Measurements from ENCODE around the gene LENG8. TPM values are rescaled to one million over a fixed set of nuclear protein-coding genes. Genes with fewer than 3 reads are reported as not detected.
"Not testable (repeated sequence)": the region's sequence is repeated elsewhere in the genome, so short reads cannot be mapped to it uniquely, and the experiment has no call there.

LENG8 gene
- total RNA-seq, 3 donors from 2014 or later (not counting 1 experiment from before 2014, with no cell fraction given): 479 to 563 (median 507) TPM

DNA sequence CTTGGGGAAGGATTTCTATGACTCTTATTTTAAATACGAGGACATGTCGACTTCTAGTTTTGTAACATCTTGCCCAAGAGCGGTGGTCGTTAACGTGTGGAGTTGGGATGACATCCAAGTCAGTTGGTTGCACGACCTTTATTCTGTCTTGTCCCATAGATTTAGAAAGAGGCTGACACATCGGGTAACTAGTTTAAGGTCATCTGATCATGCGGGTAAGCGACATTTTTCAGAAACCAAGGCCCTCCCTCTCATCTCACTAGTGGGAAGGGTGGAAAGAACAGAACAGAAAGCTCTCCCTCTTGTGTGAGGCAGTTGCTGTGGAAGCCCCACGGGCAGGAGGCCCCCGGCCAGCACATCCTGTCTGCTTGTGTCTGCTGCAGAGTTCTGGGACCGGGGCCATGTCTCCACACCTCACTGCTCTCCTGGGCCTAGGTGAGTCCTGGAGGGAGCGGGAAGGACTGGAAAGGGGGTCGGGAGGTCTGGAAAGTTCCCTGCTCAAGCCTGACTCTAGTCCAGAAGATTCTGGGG lies 53.6 kb downstream of the LENG8 start, which contains the start of gene LAIR2:
Gene LAIR2, plus strand, starts transcription at position 314 of the 531 bp plus-strand sequence. Its CDS starts 88 bp downstream, at position 402.
- WGBS (ENCODE audit: insufficient coverage): 51% methylated on average over 12 of the region's 14 CpGs
- Histone ChIP-seq H3K36me3 (ENCODE audit: control insufficient read depth, insufficient read depth, low read length) (no peaks in the 10 kb centered on the region), H3K9me3 (ENCODE audit: control insufficient read depth, insufficient read depth, low read length) (no peaks in the 10 kb centered on the region), H3K27me3 (ENCODE audit: control insufficient read depth, insufficient read depth, low read length) (peaks cover 6% of the 10 kb centered on the region), H3K27ac (ENCODE audit: low read length) (peak within 1 kb of the TSS; percentile 19), H3K4me3 (ENCODE audit: low read length) (peak within 1 kb of the TSS; percentile 14), H3K4me1 (ENCODE audit: control insufficient read depth, insufficient read depth, low read length) (peaks cover 49% of the 10 kb centered on the region)
- Mint-ChIP-seq H3K36me3 (peaks cover 6% of the 10 kb centered on the region), H3K9me3 (peaks cover 0 to 3% of the 10 kb centered on the region in 2 donors), H3K27me3 (ENCODE audit: low read depth in 2 of 2) (peaks cover 0 to 8% of the 10 kb centered on the region in 2 donors), H3K4me1 (peaks cover 48 to 59% of the 10 kb centered on the region in 2 donors), H3K27ac (peak within 1 kb of the TSS; percentile 79), H3K4me3 (peak within 1 kb of the TSS; percentile 80)
- TF ChIP-seq CTCF (IDR thresholded peaks at IDR 0.05): no peak
- intact Hi-C loops (cut with micrococcal nuclease): no loop called here
- DNase-seq (peak; percentile 41 to 53), ATAC-seq (peak; percentile 64 to 85 (median 74))

- peak overlapping the region; percentile 77 for H3K27ac ChIP-seq (ENCODE audit: low read length)
- DNase-seq; H3K4me3 ChIP-seq (ENCODE audit: low read length); intact Hi-C loops (cut with micrococcal nuclease); H3K27me3 Mint-ChIP-seq (ENCODE audit: low read depth in 2 of 2); H3K36me3 Mint-ChIP-seq; H3K9me3 Mint-ChIP-seq; H3K9me3 ChIP-seq (ENCODE audit: control insufficient read depth, insufficient read depth, low read length); H3K36me3 ChIP-seq (ENCODE audit: control insufficient read depth, insufficient read depth, low read length); H3K27me3 ChIP-seq (ENCODE audit: control insufficient read depth, insufficient read depth, low read length): not testable (repeated sequence)
- Mint-ChIP-seq H3K27ac (peak overlapping the region; percentile 87 to 91), H3K4me3 (peak overlapping the region; percentile 86), H3K4me1 (peaks cover 54 to 62% of the 10 kb centered on the region in 2 donors)
- peak; percentile 20 to 24 (median 24) for ATAC-seq
- peaks cover 59% of the 10 kb centered on the region for H3K4me1 ChIP-seq (ENCODE audit: control insufficient read depth, insufficient read depth, low read length)
- 31% methylated on average over 2 of the region's 4 CpGs for WGBS (ENCODE audit: insufficient coverage)
Measured at GRCh38 chr19:54505542-54505941, 56.5 kb downstream of the LENG8 start.

DNA sequence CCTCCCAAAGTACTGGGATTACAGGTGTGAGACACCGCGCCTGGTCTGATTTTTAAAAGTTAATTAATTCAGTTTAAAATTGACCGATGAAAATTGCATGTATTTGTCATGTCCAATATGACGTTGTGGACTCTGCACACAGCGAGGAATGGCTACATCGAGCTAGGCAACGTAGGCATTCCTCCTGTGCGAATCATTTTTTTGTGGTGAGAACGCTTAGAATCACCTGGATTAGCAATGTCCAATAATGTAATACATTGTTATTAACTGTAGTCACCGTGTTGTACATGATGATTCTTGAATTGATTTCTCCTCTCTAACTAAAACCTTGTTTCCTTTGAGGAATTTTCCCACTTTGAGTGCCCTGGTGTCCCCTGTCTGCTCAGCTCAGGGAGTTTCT lies 57.1 kb downstream of the LENG8 start:
- peaks cover 0 to 3% of the 10 kb centered on the region in 2 donors for H3K9me3 Mint-ChIP-seq
- H3K4me1 ChIP-seq (ENCODE audit: control insufficient read depth, insufficient read depth, low read length): peaks cover 59% of the 10 kb centered on the region
- peaks cover 6% of the 10 kb centered on the region for H3K36me3 Mint-ChIP-seq
- 74% methylated on average over 10 of the region's 10 CpGs for WGBS (ENCODE audit: insufficient coverage)
- no peak for ATAC-seq
- peak overlapping the region; percentile 0 for H3K4me3 ChIP-seq (ENCODE audit: low read length)
- no peak for DNase-seq
- peak overlapping the region; percentile 87 to 91 for H3K27ac Mint-ChIP-seq
- H3K4me3 Mint-ChIP-seq: peak overlapping the region; percentile 90
- peaks cover 54 to 62% of the 10 kb centered on the region in 2 donors for H3K4me1 Mint-ChIP-seq
- no peak for TF ChIP-seq CTCF (IDR thresholded peaks at IDR 0.05)
- no peaks in the 10 kb centered on the region for H3K9me3 ChIP-seq (ENCODE audit: control insufficient read depth, insufficient read depth, low read length)
- H3K27me3 ChIP-seq (ENCODE audit: control insufficient read depth, insufficient read depth, low read length): no peaks in the 10 kb centered on the region
- H3K27ac ChIP-seq (ENCODE audit: low read length): peak overlapping the region; percentile 77
- H3K27me3 Mint-ChIP-seq (ENCODE audit: low read depth in 2 of 2): peaks cover 0 to 5% of the 10 kb centered on the region in 2 donors
- intact Hi-C loops (cut with micrococcal nuclease): no loop called here
- no peaks in the 10 kb centered on the region for H3K36me3 ChIP-seq (ENCODE audit: control insufficient read depth, insufficient read depth, low read length)

DNA sequence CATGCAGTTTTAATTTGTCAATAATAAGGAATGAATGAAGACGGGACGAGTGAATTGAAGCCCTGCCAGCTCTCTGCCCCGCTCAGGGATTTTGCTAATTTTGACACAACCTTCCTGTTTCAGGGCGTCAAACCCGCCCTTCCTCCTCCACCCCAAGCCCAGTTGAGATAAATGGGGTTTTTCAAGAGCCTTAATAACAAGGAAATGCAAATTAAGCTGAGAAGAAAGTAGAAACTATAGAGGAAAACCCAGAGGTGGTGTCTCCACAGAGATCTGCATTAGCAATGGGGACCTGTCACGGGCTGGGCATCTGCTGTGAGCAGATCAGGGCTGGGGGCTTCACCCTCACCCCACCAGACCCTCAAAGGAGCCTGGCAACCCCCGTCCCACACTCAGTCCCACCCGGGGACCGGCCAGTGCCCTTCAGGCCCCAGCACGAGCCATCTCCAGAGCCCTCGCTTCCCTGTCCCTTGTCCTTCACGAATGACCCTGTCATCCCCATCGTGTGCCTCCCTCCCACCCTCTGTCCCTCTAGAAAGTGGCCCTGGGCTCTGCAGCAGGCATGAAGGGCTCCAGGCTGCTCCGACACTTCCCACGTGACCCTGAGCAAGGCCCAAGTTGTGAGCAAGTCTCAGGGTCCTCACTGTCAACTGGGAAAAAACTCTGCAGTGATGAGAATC lies 58.2 kb downstream of the LENG8 start:
- H3K27ac Mint-ChIP-seq: peak overlapping the region; percentile 87 to 91
- Histone ChIP-seq H3K4me1 (ENCODE audit: control insufficient read depth, insufficient read depth, low read length) (peaks cover 59% of the 10 kb centered on the region), H3K27ac (ENCODE audit: low read length) (peak overlapping the region; percentile 77)
- H3K36me3 Mint-ChIP-seq; H3K4me3 ChIP-seq (ENCODE audit: low read length); H3K9me3 Mint-ChIP-seq; H3K27me3 ChIP-seq (ENCODE audit: control insufficient read depth, insufficient read depth, low read length); intact Hi-C loops (cut with micrococcal nuclease); DNase-seq; H3K27me3 Mint-ChIP-seq (ENCODE audit: low read depth in 2 of 2); H3K9me3 ChIP-seq (ENCODE audit: control insufficient read depth, insufficient read depth, low read length); H3K36me3 ChIP-seq (ENCODE audit: control insufficient read depth, insufficient read depth, low read length): not testable (repeated sequence)
- H3K4me1 Mint-ChIP-seq: peaks cover 53 to 61% of the 10 kb centered on the region in 2 donors
- peak overlapping the region; percentile 90 for H3K4me3 Mint-ChIP-seq
- ATAC-seq: peak; percentile 64 to 72 (median 68)
- 74% methylated on average over 8 of the region's 15 CpGs for WGBS (ENCODE audit: insufficient coverage)

Data from natural killer cell (primary cell).